Dermis lymphatic vessel endothelial cell (primary cell): ENCODE data around the gene HNRNPDL. TPM values are rescaled to one million over a fixed set of nuclear protein-coding genes. Genes with fewer than 3 reads are reported as not detected.

Experiments
- total RNA-seq: library from RNA; depleted of rRNA; stranded (reverse); fragments of >200 nt; gene quantifications from 2 replicates; pipeline ENCODE4 v1.2.1, GENCODE V29; 2014

The HNRNPDL gene
- 88.5 and 105 TPM in 2 replicates for total RNA-seq

GRCh38 chr4:82430193-82430963 is at the start of gene HNRNPDL, which contains the start of gene ENOPH1:
HNRNPDL (minus strand) TSS chr4:82430462; CDS start chr4:82429690, 772 bp downstream.
ENOPH1 (plus strand) TSS chr4:82430590; CDS start chr4:82430830, 240 bp downstream.

GRCh38 chr4:82373816-82374625 is 56.2 kb downstream of the HNRNPDL start, which contains the start of gene HNRNPD:
HNRNPD (minus strand) TSS chr4:82373991; CDS start chr4:82373678, 313 bp downstream.

Other genes starting within 250 kb of the HNRNPDL start
- 23.4 and 39.3 TPM in 2 replicates for gene HNRNPD, start 56.5 kb downstream of the HNRNPDL start, total RNA-seq
- gene ENOPH1, start 128 bp upstream of the HNRNPDL start, total RNA-seq, result 38.7 and 39.3 TPM in 2 replicates
- 8.3 and 11.2 TPM in 2 replicates for gene TMEM150C, start 131.5 kb upstream of the HNRNPDL start, total RNA-seq